Right cardiac atrium (tissue), 5 donors: ENCODE results near the gene ERC2. TPM values are rescaled to one million over a fixed set of nuclear protein-coding genes. Genes with fewer than 3 reads are reported as not detected.

ENCODE experiments used
- ATAC-seq, 2 donors: fragments of 200-7000 bp; cut with Tn5 transposase; one replicate each; pipeline versions ENCODE4 v1.8.0 to v1.9.1; 2020; ENCODE audit warnings: moderate library complexity in 2 of 2, mild to moderate bottlenecking in 1 of 2
- DNase-seq, 3 donors: peaks; one replicate each; pipeline ENCODE4 v3.0.0-alpha.2; 2020
- H3K27ac ChIP-seq: one replicate; pipeline ENCODE4 v1.5.1; 2013; ENCODE audit warnings: mild to moderate bottlenecking, low read length, control low read depth, moderate library complexity
- H3K27me3 ChIP-seq: one replicate; pipeline ENCODE4 v1.6.1; 2013; ENCODE audit not compliant: control insufficient read depth, insufficient read depth
- H3K4me1 ChIP-seq: one replicate; pipeline ENCODE4 v1.6.1; 2013; ENCODE audit warnings: low read length; ENCODE audit not compliant: control insufficient read depth, insufficient read depth
- H3K4me3 ChIP-seq: one replicate; pipeline ENCODE4 v1.5.1; 2013; ENCODE audit warnings: low read length, control low read depth
- H3K9me3 ChIP-seq: one replicate; pipeline ENCODE4 v1.6.1; 2013; ENCODE audit warnings: low read length; ENCODE audit not compliant: control insufficient read depth
- WGBS: extraction: QIAGEN DNeasy Blood & Tissue Kit; methylation state at CpG from one replicate; pipeline ENCODE4 v1.1.7; 2013; 5-methylcytosine and 5-hydroxymethylcytosine counted together
- intact Hi-C, 4 donors: fragments of 100-400 bp; cut with DNase I; formaldehyde crosslinking; loops; one replicate each; pipeline versions ENCODE4 v1.11.0 to v1.14.0; 2022 to 2023
- polyA plus RNA-seq: library from polyadenylated mRNA; stranded (reverse); fragments of 200-250 nt; gene quantifications from one replicate; pipeline ENCODE4 v1.2.3, GENCODE V29; 2013
- total RNA-seq, 4 donors: library from RNA; stranded (reverse); fragmentation: NEBNext Ultra II Directional; extraction: Animal tissue kit (Norgen Biotek cat#: 25700); gene quantifications; one replicate each; pipeline ENCODE4 v1.2.1, GENCODE V29; 2021
- donor health status: healthy with polysubstance abuse.
- donor health status: DM: no; HTN: yes; CAD: no.
- donor health status: DM: no; HTN: no; CAD: no.
- donor health status: DM: no; HTN: yes; CAD: no; lungs with severe emphysema.
- donor health status: DM: yes; HTN: yes; CAD: no.

ERC2 gene
- total and polyA plus RNA-seq, 5 donors: 1.5 to 9.2 (median 3.8) TPM

GRCh38 chr3:55549177-55549576 lies 919.1 kb downstream of the ERC2 start:
- no peaks in the 10 kb centered on the region for H3K4me1 ChIP-seq
- DNase-seq (no peak), ATAC-seq (no peak)
- no peak overlapping the region for H3K27ac ChIP-seq
- H3K9me3 ChIP-seq: no peaks in the 10 kb centered on the region
- 68% methylated on average over 6 of the region's 6 CpGs for WGBS
- H3K27me3 ChIP-seq: no peaks in the 10 kb centered on the region
- no peak overlapping the region for H3K4me3 ChIP-seq
- intact Hi-C loops: no loop called here

GRCh38 chr3:55546866-55547669 lies 921.2 kb downstream of the ERC2 start:
- 74% methylated on average over 22 of the region's 22 CpGs for WGBS
- Histone ChIP-seq H3K4me3 (no peak overlapping the region), H3K4me1 (no peaks in the 10 kb centered on the region), H3K27me3 (no peaks in the 10 kb centered on the region), H3K27ac (no peak overlapping the region), H3K9me3 (no peaks in the 10 kb centered on the region)
- intact Hi-C loops: no loop called here
- no peak for DNase-seq
- no peak for ATAC-seq

- DNase-seq: no peak
- Histone ChIP-seq H3K4me1 (no peaks in the 10 kb centered on the region), H3K27ac (no peak overlapping the region), H3K4me3 (no peak overlapping the region), H3K27me3 (no peaks in the 10 kb centered on the region), H3K9me3 (no peaks in the 10 kb centered on the region)
- 85% methylated on average over 6 of the region's 6 CpGs for WGBS
- ATAC-seq: no peak
- intact Hi-C loops: no loop called here
These were observed 922.3 kb downstream of the ERC2 start for GRCh38 chr3:55545995-55546394.

- ATAC-seq (no peak), DNase-seq (no peak)
- Histone ChIP-seq H3K9me3 (no peaks in the 10 kb centered on the region), H3K27me3 (no peaks in the 10 kb centered on the region), H3K4me3 (no peak overlapping the region), H3K4me1 (no peaks in the 10 kb centered on the region), H3K27ac (no peak overlapping the region)
- WGBS: 36% methylated on average over 3 of the region's 3 CpGs
- intact Hi-C loops: no loop called here
These were observed 924.0 kb downstream of the ERC2 start for GRCh38 chr3:55544219-55544618.

GRCh38 chr3:55543181-55543614 lies 925.1 kb downstream of the ERC2 start:
- no peak overlapping the region for H3K27ac ChIP-seq
- DNase-seq (no peak), ATAC-seq (no peak)
- H3K27me3 ChIP-seq: no peaks in the 10 kb centered on the region
- WGBS: 80% methylated on average over 12 of the region's 12 CpGs
- H3K9me3 ChIP-seq: no peaks in the 10 kb centered on the region
- no peak overlapping the region for H3K4me3 ChIP-seq
- H3K4me1 ChIP-seq: no peaks in the 10 kb centered on the region
- intact Hi-C loops: no loop called here

- intact Hi-C loops: no loop called here
- DNase-seq (no peak), ATAC-seq (no peak)
- no peaks in the 10 kb centered on the region for H3K9me3 ChIP-seq
- 54% methylated on average over 2 of the region's 2 CpGs for WGBS
- H3K27ac ChIP-seq: no peak overlapping the region
- H3K4me1 ChIP-seq: no peaks in the 10 kb centered on the region
- no peaks in the 10 kb centered on the region for H3K27me3 ChIP-seq
- H3K4me3 ChIP-seq: no peak overlapping the region
These were observed 926.8 kb downstream of the ERC2 start for GRCh38 chr3:55541456-55541855.

- intact Hi-C loops: no loop called here
- no peaks in the 10 kb centered on the region for H3K27me3 ChIP-seq
- no peak for ATAC-seq
- no peak overlapping the region for H3K27ac ChIP-seq
- no peak for DNase-seq
- H3K9me3 ChIP-seq: no peaks in the 10 kb centered on the region
- no peaks in the 10 kb centered on the region for H3K4me1 ChIP-seq
- 67% methylated on average over 3 of the region's 3 CpGs for WGBS
- H3K4me3 ChIP-seq: no peak overlapping the region
These were observed 927.3 kb downstream of the ERC2 start for GRCh38 chr3:55541016-55541415.

GRCh38 chr3:55540579-55540978 lies 927.7 kb downstream of the ERC2 start:
- Histone ChIP-seq H3K4me1 (no peaks in the 10 kb centered on the region), H3K9me3 (no peaks in the 10 kb centered on the region), H3K27me3 (no peaks in the 10 kb centered on the region), H3K27ac (no peak overlapping the region), H3K4me3 (no peak overlapping the region)
- intact Hi-C loops: no loop called here
- DNase-seq: no peak
- no peak for ATAC-seq
- 54% methylated on average over 5 of the region's 5 CpGs for WGBS

- H3K9me3 ChIP-seq: no peaks in the 10 kb centered on the region
- no peak overlapping the region for H3K4me3 ChIP-seq
- WGBS: 86% methylated on average over 4 of the region's 4 CpGs
- ATAC-seq (no peak), DNase-seq (no peak)
- intact Hi-C loops: no loop called here
- H3K27ac ChIP-seq: no peak overlapping the region
- no peaks in the 10 kb centered on the region for H3K27me3 ChIP-seq
- no peaks in the 10 kb centered on the region for H3K4me1 ChIP-seq
These were observed 930.1 kb downstream of the ERC2 start for GRCh38 chr3:55538158-55538557.

GRCh38 chr3:55537563-55537962 lies 930.7 kb downstream of the ERC2 start:
- Histone ChIP-seq H3K4me3 (no peak overlapping the region), H3K27me3 (no peaks in the 10 kb centered on the region), H3K27ac (no peak overlapping the region), H3K9me3 (no peaks in the 10 kb centered on the region), H3K4me1 (no peaks in the 10 kb centered on the region)
- no peak for ATAC-seq
- no peak for DNase-seq
- WGBS: 96% methylated on average over 3 of the region's 3 CpGs
- intact Hi-C loops: no loop called here

- ATAC-seq (no peak), DNase-seq (no peak)
- H3K27ac ChIP-seq: no peak overlapping the region
- 82% methylated on average over 7 of the region's 7 CpGs for WGBS
- intact Hi-C loops: no loop called here
- no peak overlapping the region for H3K4me3 ChIP-seq
- no peaks in the 10 kb centered on the region for H3K4me1 ChIP-seq
- H3K9me3 ChIP-seq: no peaks in the 10 kb centered on the region
- H3K27me3 ChIP-seq: no peaks in the 10 kb centered on the region
These were observed 931.1 kb downstream of the ERC2 start for GRCh38 chr3:55537129-55537528.

GRCh38 chr3:55534876-55535275 lies 933.4 kb downstream of the ERC2 start:
- no peaks in the 10 kb centered on the region for H3K4me1 ChIP-seq
- no peak overlapping the region for H3K27ac ChIP-seq
- no peak for DNase-seq
- no peak overlapping the region for H3K4me3 ChIP-seq
- WGBS: 70% methylated on average over 2 of the region's 2 CpGs
- no peak for ATAC-seq
- intact Hi-C loops: no loop called here
- no peaks in the 10 kb centered on the region for H3K27me3 ChIP-seq
- H3K9me3 ChIP-seq: no peaks in the 10 kb centered on the region
